NOMO-1 treated with dmso at 0.1 percent for 144 hours (cell line): ENCODE data around the gene ZNF639.
"Not testable (repeated sequence)": the region's sequence is repeated elsewhere in the genome, so short reads cannot be mapped to it uniquely, and the experiment has no call there.

Experiments
- DNase-seq: peaks from one replicate; lab custom pipeline; 2025; ENCODE audit not compliant: unreplicated experiment; lab: John Stamatoyannopoulos, UW

ZNF639 gene

GRCh38 chr3:179322286-179323196, at the start of gene ZNF639:
Gene ZNF639 (plus strand): TSS chr3:179323031. CDS start chr3:179328294, 5,263 bp downstream.
- peak; percentile 78 for DNase-seq

- not testable (repeated sequence) for DNase-seq
These were observed 48.4 kb upstream of the ZNF639 start for GRCh38 chr3:179274434-179274833.

- DNase-seq, result no peak
These were observed 46.8 kb upstream of the ZNF639 start for GRCh38 chr3:179276001-179276400.

- DNase-seq, result no peak
These were observed 46.1 kb upstream of the ZNF639 start for GRCh38 chr3:179276743-179277142.

GRCh38 chr3:179278151-179278550, 44.7 kb upstream of the ZNF639 start:
- DNase-seq, result no peak

- DNase-seq, result no peak
These were observed 43.7 kb upstream of the ZNF639 start for GRCh38 chr3:179278932-179279693.

- DNase-seq, result no peak
These were observed 43.0 kb upstream of the ZNF639 start for GRCh38 chr3:179279837-179280236.

GRCh38 chr3:179281825-179282224, 41.0 kb upstream of the ZNF639 start:
- DNase-seq, result no peak

- DNase-seq, result no peak
These were observed 36.5 kb upstream of the ZNF639 start for GRCh38 chr3:179286331-179286730.

- no peak for DNase-seq
These were observed 34.0 kb upstream of the ZNF639 start for GRCh38 chr3:179288845-179289244.

GRCh38 chr3:179289295-179289694, 33.5 kb upstream of the ZNF639 start:
- no peak for DNase-seq

GRCh38 chr3:179292450-179292849, 30.4 kb upstream of the ZNF639 start:
- no peak for DNase-seq

- no peak for DNase-seq
These were observed 24.7 kb upstream of the ZNF639 start for GRCh38 chr3:179297971-179298725.

GRCh38 chr3:179299316-179299715, 23.5 kb upstream of the ZNF639 start:
- DNase-seq, result no peak

GRCh38 chr3:179299999-179300613, 22.7 kb upstream of the ZNF639 start:
- DNase-seq, result no peak

GRCh38 chr3:179301645-179302044, 21.2 kb upstream of the ZNF639 start:
- no peak for DNase-seq

GRCh38 chr3:179302111-179302510, 20.7 kb upstream of the ZNF639 start:
- DNase-seq, result no peak

- no peak for DNase-seq
These were observed 18.2 kb upstream of the ZNF639 start for GRCh38 chr3:179304605-179305004.

- not testable (repeated sequence) for DNase-seq
These were observed 15.5 kb upstream of the ZNF639 start for GRCh38 chr3:179307362-179307761.

GRCh38 chr3:179308001-179308400, 14.8 kb upstream of the ZNF639 start:
- no peak for DNase-seq
